Colon (tissue), 2 donors: ENCODE results near the gene FLOT1.

Source experiments
- FAIRE-seq: peaks from 2 replicates; lab custom pipeline; 2012; peaks lifted over from hg19 to GRCh38; lab: Jason Lieb, UNC
- donor health status: control.
- donor health status: control.

The FLOT1 gene

GRCh38 chr6:30679765-30680535 lies 62.5 kb downstream of the FLOT1 start:
- no peak for FAIRE-seq

GRCh38 chr6:30678964-30679726 lies 63.3 kb downstream of the FLOT1 start:
- no peak for FAIRE-seq
